Astrocyte (in vitro differentiated cells and primary cell): ENCODE measurements around the gene USP40.

ENCODE experiments used
- CTCF ChIP-seq: IDR thresholded peaks from 2 replicates; pipeline ENCODE4 v1.5.1; 2011; ENCODE audit warnings: low read depth, mild to moderate bottlenecking, inconsistent platforms, low read length, moderate library complexity; ENCODE audit not compliant: insufficient read depth
- EZH2 ChIP-seq: IDR thresholded peaks from 2 replicates; pipeline ENCODE4 v1.6.1; 2012; ENCODE audit warnings: mild to moderate bottlenecking, low read length, inconsistent platforms; ENCODE audit not compliant: insufficient read depth

DNA sequence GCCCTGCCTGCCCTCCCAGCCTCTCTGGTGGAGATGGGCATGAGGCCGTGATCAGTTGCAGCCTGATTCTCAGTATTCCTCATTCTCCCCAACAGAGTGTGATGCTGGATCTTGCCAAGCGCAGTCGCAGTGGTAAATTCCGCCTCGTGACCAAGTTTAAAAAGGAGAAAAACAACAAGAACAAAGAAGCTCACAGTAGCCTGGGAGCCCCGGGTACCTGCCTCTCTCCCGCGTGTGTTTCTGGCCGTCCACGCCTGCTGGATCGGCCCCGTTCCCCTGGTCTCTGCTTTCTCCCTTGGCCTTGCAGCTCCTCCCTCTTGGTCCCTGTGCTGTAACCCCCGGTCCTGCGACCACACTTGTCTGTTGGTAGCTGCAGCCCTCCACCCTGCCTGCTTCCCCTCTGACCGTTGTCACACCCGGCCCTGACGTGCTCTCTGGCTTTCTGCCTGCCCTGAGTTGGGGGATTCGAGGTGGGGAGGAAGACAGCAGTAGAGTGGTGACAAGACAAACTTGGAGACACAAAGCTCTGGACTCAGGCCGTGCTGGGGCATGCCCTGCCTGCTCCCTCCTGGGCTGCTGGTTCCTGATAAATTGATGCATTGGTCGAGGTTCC lies 99.5 kb downstream of the USP40 start:
- TF ChIP-seq CTCF: no peak
- no peak for TF ChIP-seq EZH2
